Fibroblast of the aortic adventitia (primary cell): Measurements from ENCODE around the gene FRYL. TPM values are rescaled to one million over a fixed set of nuclear protein-coding genes. Genes with fewer than 3 reads are reported as not detected.
"Not testable (repeated sequence)": the region's sequence is repeated elsewhere in the genome, so short reads cannot be mapped to it uniquely, and the experiment has no call there.

Experiments
- DNase-seq: peaks from one replicate; pipeline ENCODE4 v3.0.0-alpha.2; 2010; ENCODE audit warnings: low read depth
- H3K4me3 ChIP-seq: 2 replicates; pipeline ENCODE4 v1.5.1; 2011; ENCODE audit warnings: low read depth, mild to moderate bottlenecking, control low read depth, low read length, moderate library complexity
- CTCF ChIP-seq: IDR thresholded peaks from 2 replicates; pipeline ENCODE4 v1.5.1; 2011; ENCODE audit warnings: mild to moderate bottlenecking, low read length, control low read depth, inconsistent platforms; ENCODE audit not compliant: insufficient read depth
- total RNA-seq: library from RNA; depleted of rRNA; stranded (reverse); fragments of >200 nt; gene quantifications from 2 replicates; pipeline ENCODE4 v1.2.3, GENCODE V29; 2012; ENCODE audit warnings: low replicate concordance

Gene FRYL
- total RNA-seq, result 43.8 and 60.3 TPM in 2 replicates

GRCh38 chr4:48779998-48780864, at the start of gene FRYL:
Gene FRYL (minus strand): TSS chr4:48780279. CDS start chr4:48634410, 145,869 bp downstream.
- peak; percentile 99 for DNase-seq
- H3K4me3 ChIP-seq, result peak within 1 kb of the TSS; percentile 88
- no peak for TF ChIP-seq CTCF

- DNase-seq, result no peak
- no peak for TF ChIP-seq CTCF
- no peak overlapping the region for H3K4me3 ChIP-seq
Measured at GRCh38 chr4:48827622-48828021, 47.5 kb upstream of the FRYL start.

GRCh38 chr4:48821431-48821830, 41.4 kb upstream of the FRYL start:
- not testable (repeated sequence) for H3K4me3 ChIP-seq, DNase-seq

GRCh38 chr4:48816971-48817370, 36.9 kb upstream of the FRYL start:
- no peak for DNase-seq
- no peak overlapping the region for H3K4me3 ChIP-seq
- TF ChIP-seq CTCF, result no peak

GRCh38 chr4:48816297-48816696, 36.2 kb upstream of the FRYL start:
- not testable (repeated sequence) for DNase-seq, H3K4me3 ChIP-seq

- no peak for DNase-seq
- no peak overlapping the region for H3K4me3 ChIP-seq
- no peak for TF ChIP-seq CTCF
Measured at GRCh38 chr4:48815483-48815882, 35.4 kb upstream of the FRYL start.

GRCh38 chr4:48813964-48814363, 33.9 kb upstream of the FRYL start:
- no peak for DNase-seq
- TF ChIP-seq CTCF, result no peak
- H3K4me3 ChIP-seq, result no peak overlapping the region

GRCh38 chr4:48812866-48813265, 32.8 kb upstream of the FRYL start:
- TF ChIP-seq CTCF, result no peak
- H3K4me3 ChIP-seq, result no peak overlapping the region
- DNase-seq, result no peak
